Measurements from ENCODE around the gene UNC119B.
"Not testable (repeated sequence)": the region's sequence is repeated elsewhere in the genome, so short reads cannot be mapped to it uniquely, and the experiment has no call there.

DNA sequence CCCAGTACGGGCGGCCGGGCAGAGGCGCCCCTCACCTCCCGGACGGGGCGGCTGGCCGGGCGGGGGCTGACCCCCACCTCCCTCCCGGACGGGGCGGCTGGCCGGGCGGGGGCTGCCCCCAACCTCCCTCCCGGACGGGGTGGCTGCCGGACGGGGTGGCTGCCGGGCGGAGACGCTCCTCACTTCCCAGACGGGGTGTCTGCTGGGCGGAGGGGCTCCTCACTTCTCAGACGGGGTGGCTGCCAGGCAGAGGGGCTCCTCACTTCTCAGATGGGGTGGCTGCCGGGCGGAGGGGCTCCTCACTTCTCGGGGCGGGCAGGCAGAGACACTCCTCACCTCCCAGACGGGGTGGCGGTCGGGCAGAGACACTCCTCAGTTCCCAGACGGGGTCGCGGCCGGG lies 21.9 kb downstream of the UNC119B start:
- not testable (repeated sequence) for TF ChIP-seq CTCF, POLR2A, POLR2AphosphoS5 (IDR thresholded peaks at IDR 0.05)
